HepG2 (cell line): Measurements from ENCODE around the gene EBPL. TPM values are rescaled to one million over a fixed set of nuclear protein-coding genes. Genes with fewer than 3 reads are reported as not detected.

Experiments used
- MLXIP ChIP-seq: sonication (generic); formaldehyde crosslinking; IDR thresholded peaks from 2 replicates; pipeline ENCODE4 v1.9.0; 2021; ENCODE audit warnings: missing genetic modification reagents, borderline replicate concordance
- NFKB2 ChIP-seq: sonication (generic); formaldehyde crosslinking; IDR thresholded peaks from 2 replicates; pipeline ENCODE4 v1.4.0; 2020; ENCODE audit warnings: missing genetic modification reagents, borderline replicate concordance
- POGZ ChIP-seq: sonication (generic); formaldehyde crosslinking; IDR thresholded peaks from 2 replicates; pipeline ENCODE4 v1.4.0; 2020; ENCODE audit warnings: mild to moderate bottlenecking, missing genetic modification reagents
- PREB ChIP-seq: sonication (generic); formaldehyde crosslinking; IDR thresholded peaks from 2 replicates; pipeline ENCODE4 v1.4.0; 2020; ENCODE audit warnings: missing genetic modification reagents
- ZBTB40 ChIP-seq, 2 experiments: fragments of 450-650 bp in 1 of 2; sonication (generic) in 1 of 2; formaldehyde crosslinking in 1 of 2; IDR thresholded peaks; 2 replicates each; pipeline versions ENCODE4 v1.6.1 to v1.8.0; 2016 to 2022; ENCODE audit warnings: antibody characterized with exemption in 1 of 2, mild to moderate bottlenecking in 1 of 2, missing genetic modification reagents in 1 of 2
- ZMAT3 ChIP-seq: sonication (generic); formaldehyde crosslinking; conservative IDR thresholded peaks from 2 replicates; pipeline ENCODE4 v1.7.0; 2021; ENCODE audit warnings: missing genetic modification reagents
- ZNF484 ChIP-seq: sonication (generic); formaldehyde crosslinking; IDR thresholded peaks from 2 replicates; pipeline ENCODE4 v1.5.1; 2020; ENCODE audit warnings: mild to moderate bottlenecking, low read depth, missing genetic modification reagents, borderline replicate concordance
- polyA plus RNA-seq, 8 experiments: library from polyadenylated mRNA; depleted of rRNA in 3 of 8; stranded (reverse) in 7 of 8; unstranded in 1 of 8; fragments of >200 nt; fragmentation: Illumina TruSeq in 4 of 8; extraction: Trizol in 4 of 8; gene quantifications; 2 replicates each; pipeline versions ENCODE4 v1.2.1 to v1.2.3, GENCODE V29; 2011 to 2016; ENCODE audit warnings: low read depth in 4 of 8, missing spikeins in 1 of 8, mixed read lengths in 1 of 8; ENCODE audit not compliant: insufficient read depth in 1 of 8
- total RNA-seq, 5 experiments: library from RNA; depleted of rRNA; stranded (reverse); fragments of >200 nt; fragmentation: Illumina TruSeq; extraction: Trizol; gene quantifications; 2 replicates each; pipeline ENCODE4 v1.2.3, GENCODE V29; 2016; ENCODE audit warnings: low read depth in 1 of 5
- TF ChIP-seq, protein P1 (sequence below): IDR thresholded peaks from 2 replicates; pipeline ENCODE4 v1.6.1; 2016; ENCODE audit warnings: low read depth, missing genetic modification reagents, missing compliant biosample characterization

EBPL gene
- total and polyA plus RNA-seq, 2 of the 13 experiments (the other 11 are each of a cell fraction or from before 2014, with no cell fraction given): 96.5 to 152 TPM

DNA sequence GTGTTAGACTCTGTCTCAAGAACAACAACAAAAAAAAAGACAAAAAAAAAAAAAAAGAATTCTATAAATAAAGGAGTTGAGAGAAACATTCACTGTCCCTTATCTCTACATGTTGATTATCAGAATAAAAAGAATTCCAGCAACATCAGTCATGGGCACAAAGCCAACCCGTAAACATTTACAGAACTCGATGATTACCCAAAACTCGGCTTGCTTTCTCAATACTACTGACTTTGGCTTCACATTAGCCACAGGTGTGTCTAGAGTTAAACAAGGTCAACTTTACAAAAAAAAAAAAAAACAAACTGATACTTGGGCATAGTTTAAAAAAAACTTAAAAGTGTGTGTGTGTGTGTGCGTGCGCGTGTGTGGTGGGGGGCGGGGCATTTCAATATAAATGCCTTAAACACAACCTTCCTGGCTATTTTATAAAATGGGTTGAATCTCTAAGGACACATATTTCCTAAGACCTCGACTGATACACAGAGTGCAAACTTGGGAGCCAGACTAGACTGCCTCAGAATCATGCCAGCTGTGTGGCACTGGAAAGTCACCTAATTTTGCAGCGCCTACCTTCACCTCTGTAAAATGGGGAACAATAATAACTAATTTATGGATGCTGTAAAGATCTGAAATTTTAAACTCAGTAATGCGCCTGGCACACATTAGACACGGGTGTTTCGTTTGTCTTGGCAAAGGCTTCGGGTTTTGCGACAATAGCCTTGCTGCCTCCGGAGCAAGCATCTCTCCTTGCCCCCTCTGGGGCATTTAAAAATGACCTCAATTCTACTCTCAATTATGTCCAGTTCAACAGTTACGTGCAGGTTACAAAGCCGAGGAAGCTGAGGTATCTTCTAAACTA, 922 bp downstream of the EBPL start (continued):
- TF ChIP-seq MLXIP (CRISPR knock-in tag) (no peak), ZBTB40 (IDR thresholded peaks at IDR 0.05) (no peak), ZBTB40 (CRISPR knock-in tag; IDR thresholded peaks at IDR 0.05) (no peak; the same call in 1 of the 2 replicates), ZNF484 (CRISPR knock-in tag) (no peak), ZMAT3 (CRISPR knock-in tag) (no peak), POGZ (no peak), NFKB2 (CRISPR knock-in tag) (no peak), PREB (CRISPR knock-in tag) (no peak)
- TF ChIP-seq, protein P1, sequence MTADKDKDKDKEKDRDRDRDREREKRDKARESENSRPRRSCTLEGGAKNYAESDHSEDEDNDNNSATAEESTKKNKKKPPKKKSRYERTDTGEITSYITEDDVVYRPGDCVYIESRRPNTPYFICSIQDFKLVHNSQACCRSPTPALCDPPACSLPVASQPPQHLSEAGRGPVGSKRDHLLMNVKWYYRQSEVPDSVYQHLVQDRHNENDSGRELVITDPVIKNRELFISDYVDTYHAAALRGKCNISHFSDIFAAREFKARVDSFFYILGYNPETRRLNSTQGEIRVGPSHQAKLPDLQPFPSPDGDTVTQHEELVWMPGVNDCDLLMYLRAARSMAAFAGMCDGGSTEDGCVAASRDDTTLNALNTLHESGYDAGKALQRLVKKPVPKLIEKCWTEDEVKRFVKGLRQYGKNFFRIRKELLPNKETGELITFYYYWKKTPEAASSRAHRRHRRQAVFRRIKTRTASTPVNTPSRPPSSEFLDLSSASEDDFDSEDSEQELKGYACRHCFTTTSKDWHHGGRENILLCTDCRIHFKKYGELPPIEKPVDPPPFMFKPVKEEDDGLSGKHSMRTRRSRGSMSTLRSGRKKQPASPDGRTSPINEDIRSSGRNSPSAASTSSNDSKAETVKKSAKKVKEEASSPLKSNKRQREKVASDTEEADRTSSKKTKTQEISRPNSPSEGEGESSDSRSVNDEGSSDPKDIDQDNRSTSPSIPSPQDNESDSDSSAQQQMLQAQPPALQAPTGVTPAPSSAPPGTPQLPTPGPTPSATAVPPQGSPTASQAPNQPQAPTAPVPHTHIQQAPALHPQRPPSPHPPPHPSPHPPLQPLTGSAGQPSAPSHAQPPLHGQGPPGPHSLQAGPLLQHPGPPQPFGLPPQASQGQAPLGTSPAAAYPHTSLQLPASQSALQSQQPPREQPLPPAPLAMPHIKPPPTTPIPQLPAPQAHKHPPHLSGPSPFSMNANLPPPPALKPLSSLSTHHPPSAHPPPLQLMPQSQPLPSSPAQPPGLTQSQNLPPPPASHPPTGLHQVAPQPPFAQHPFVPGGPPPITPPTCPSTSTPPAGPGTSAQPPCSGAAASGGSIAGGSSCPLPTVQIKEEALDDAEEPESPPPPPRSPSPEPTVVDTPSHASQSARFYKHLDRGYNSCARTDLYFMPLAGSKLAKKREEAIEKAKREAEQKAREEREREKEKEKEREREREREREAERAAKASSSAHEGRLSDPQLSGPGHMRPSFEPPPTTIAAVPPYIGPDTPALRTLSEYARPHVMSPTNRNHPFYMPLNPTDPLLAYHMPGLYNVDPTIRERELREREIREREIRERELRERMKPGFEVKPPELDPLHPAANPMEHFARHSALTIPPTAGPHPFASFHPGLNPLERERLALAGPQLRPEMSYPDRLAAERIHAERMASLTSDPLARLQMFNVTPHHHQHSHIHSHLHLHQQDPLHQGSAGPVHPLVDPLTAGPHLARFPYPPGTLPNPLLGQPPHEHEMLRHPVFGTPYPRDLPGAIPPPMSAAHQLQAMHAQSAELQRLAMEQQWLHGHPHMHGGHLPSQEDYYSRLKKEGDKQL (CRISPR knock-in tag): peak; percentile 33; the same call in 1 of the 2 replicates
